ENCODE results near the gene SCO2. TPM values are rescaled to one million over a fixed set of nuclear protein-coding genes. Genes with fewer than 3 reads are reported as not detected.

Gene SCO2
- total and polyA plus RNA-seq, 2 of the 13 experiments (the other 11 are each of a cell fraction or from before 2014, with no cell fraction given): 0.32 to 3.7 TPM

GRCh38 chr22:50525858-50526107, 385 bp upstream of the SCO2 start (continued):
- TF ChIP-seq, protein P1, sequence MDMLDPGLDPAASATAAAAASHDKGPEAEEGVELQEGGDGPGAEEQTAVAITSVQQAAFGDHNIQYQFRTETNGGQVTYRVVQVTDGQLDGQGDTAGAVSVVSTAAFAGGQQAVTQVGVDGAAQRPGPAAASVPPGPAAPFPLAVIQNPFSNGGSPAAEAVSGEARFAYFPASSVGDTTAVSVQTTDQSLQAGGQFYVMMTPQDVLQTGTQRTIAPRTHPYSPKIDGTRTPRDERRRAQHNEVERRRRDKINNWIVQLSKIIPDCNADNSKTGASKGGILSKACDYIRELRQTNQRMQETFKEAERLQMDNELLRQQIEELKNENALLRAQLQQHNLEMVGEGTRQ (IDR thresholded peaks at IDR 0.05; ENCODE audit: low read depth, low read length): no peak
- TF ChIP-seq, protein P1 (CRISPR knock-in tag; IDR thresholded peaks at IDR 0.05; ENCODE audit: borderline replicate concordance): no peak

DNA sequence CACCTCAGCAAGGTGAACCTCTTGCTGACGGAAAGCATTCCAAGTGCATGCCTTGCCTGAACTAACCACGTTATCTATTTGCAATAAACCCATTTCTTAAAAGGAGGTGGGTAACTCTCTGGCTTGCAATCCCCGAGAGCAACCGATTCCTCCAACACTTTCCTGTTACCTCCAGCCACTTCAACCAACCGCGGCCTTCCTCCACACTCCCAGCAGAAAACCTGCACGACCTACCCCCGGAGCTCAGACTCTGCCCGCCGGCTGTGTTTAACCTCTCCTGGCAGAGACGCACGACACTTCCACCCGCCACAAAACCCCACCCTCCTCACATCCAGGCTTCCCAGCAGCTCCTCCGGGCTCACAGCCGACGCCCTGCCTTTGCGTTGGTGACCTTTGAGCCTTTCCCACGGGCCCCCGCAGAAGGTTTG, 708 bp downstream of the SCO2 start:
- no peak for FAIRE-seq
- H2AFZ ChIP-seq (ENCODE audit: low read length): no peak overlapping the region
- no peaks in the 10 kb centered on the region for H3K9me3 ChIP-seq (ENCODE audit: low read length)
- H3K27ac ChIP-seq (ENCODE audit: extremely low read length, insufficient read depth, low read length): peak overlapping the region; percentile 94
- CTCF ChIA-PET (ENCODE audit: low intra/inter-chr PET ratio, low total read pairs): no interaction called here
- H3K9ac ChIP-seq (ENCODE audit: insufficient read depth, low read depth, low read length): peak overlapping the region; percentile 91
- in situ Hi-C loops (cut with HindIII; ENCODE audit: extremely low pct_ligation_motif_present, low pct_unique_long_range_greater_than_20kb) (no loop called here), intact Hi-C loops (cut with micrococcal nuclease; ENCODE audit: unreplicated experiment) (loop anchor here (1.0 to 5.0 kb wide), 2 partner anchors 16 to 38 kb away; partner anchors contain the start of genes NCAPH2 and SYCE3)
- POLR2A ChIA-PET: interaction anchor here (0.7 to 4.2 kb wide), 23 partner anchors 10 to 274 kb away, joined by 3 to 97 read pairs (median 12); partner anchors contain the start of genes ARSA, CHKB, DENND6B and HDAC10
- peaks cover 20% of the 10 kb centered on the region for H3K79me2 ChIP-seq (ENCODE audit: insufficient read depth, low read length)
- peak; percentile 2 for ATAC-seq
- no peak for DNase-seq (ENCODE audit: low spot score)
- WGBS (ENCODE audit: low lambda C conversion rate): 8% methylated on average over 18 of the region's 19 CpGs
- no peaks in the 10 kb centered on the region for H3K27me3 ChIP-seq (ENCODE audit: control insufficient read depth in 1 of 2, insufficient read depth in 2 of 2, low read length in 2 of 2)
- H3K4me1 ChIP-seq (ENCODE audit: insufficient read depth, low read length): peaks cover 45% of the 10 kb centered on the region
- peak overlapping the region; percentile 65 to 84 (median 83) for H3K4me3 ChIP-seq (replicated peaks in 1 of 3; ENCODE audit: insufficient read depth in 1 of 3, low read depth in 2 of 3, low read length in 3 of 3)
- peak overlapping the region; percentile 100 for H3K4me2 ChIP-seq (ENCODE audit: low read depth, low read length)
- H4K20me1 ChIP-seq (ENCODE audit: insufficient read depth, low read length): peaks cover 19% of the 10 kb centered on the region
- H3K36me3 ChIP-seq (replicated peaks in 1 of 2; ENCODE audit: control insufficient read depth in 1 of 2, insufficient read depth in 2 of 2, low read length in 2 of 2): peaks cover 6 to 27% of the 10 kb centered on the region in 2 experiments; a peak in 4 of 5 replicates
- no TSS peak for BruUV-seq (replicated peaks)
- TF ChIP-seq ZNF234 (CRISPR knock-in tag; conservative IDR thresholded peaks at IDR 0.05) (no peak), PAXIP1 (CRISPR knock-in tag; conservative IDR thresholded peaks at IDR 0.05) (0 out of 2 replicates have a peak, but pooled peaks have one; percentile 13), ZNF557 (CRISPR knock-in tag; IDR thresholded peaks at IDR 0.05) (0 out of 2 replicates have a peak, but pooled peaks have one; percentile 8), ZNF556 (CRISPR knock-in tag; IDR thresholded peaks at IDR 0.05; ENCODE audit: borderline replicate concordance) (0 out of 2 replicates have a peak, but pooled peaks have one; percentile 13), POLR2AphosphoS5 (IDR thresholded peaks at IDR 0.05; ENCODE audit: low read depth, low read length) (no peak), RORA (CRISPR knock-in tag; IDR thresholded peaks at IDR 0.05) (no peak), ZNF280D (CRISPR knock-in tag; IDR thresholded peaks at IDR 0.05) (no peak), ZMAT3 (CRISPR knock-in tag; conservative IDR thresholded peaks at IDR 0.05) (0 out of 2 replicates have a peak, but pooled peaks have one; percentile 7), CBX5 (CRISPR knock-in tag; IDR thresholded peaks at IDR 0.05; ENCODE audit: borderline replicate concordance) (0 out of 2 replicates have a peak, but pooled peaks have one; percentile 5), NR2F2 (IDR thresholded peaks at IDR 0.05; ENCODE audit: borderline replicate concordance, low read depth) (0 out of 2 replicates have a peak, but pooled peaks have one; percentile 2), SRSF1 (optimal IDR thresholded peaks at IDR 0.05; ENCODE audit: low read depth, low read length) (peak; percentile 28), RFXAP (CRISPR knock-in tag; IDR thresholded peaks at IDR 0.05; ENCODE audit: borderline replicate concordance) (no peak), HNF4A (CRISPR knock-in tag; IDR thresholded peaks at IDR 0.05) (peak; percentile 74; the same call in 1 of the 2 replicates)

Data from HepG2 (cell line).